Measurements from ENCODE around the gene EPB41L4A.

DNA sequence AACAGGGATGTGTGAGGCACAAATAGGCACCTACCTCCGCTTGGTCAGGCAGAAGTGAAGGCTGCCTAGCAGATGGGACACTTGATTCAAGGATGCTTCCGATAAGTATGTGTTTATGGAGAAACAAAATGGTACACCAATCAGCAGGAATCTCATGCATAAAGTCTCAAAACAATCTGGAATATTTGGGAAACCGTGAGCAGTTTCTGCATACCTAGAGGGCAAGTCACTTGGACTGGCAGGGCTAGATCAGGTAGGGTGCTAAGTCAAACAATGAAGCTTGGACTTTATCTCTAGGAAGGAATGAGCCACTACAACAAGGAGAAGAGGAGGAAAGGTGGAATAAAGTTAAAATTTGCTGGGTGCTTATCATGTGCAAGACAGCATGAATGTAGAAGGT, 5.5 kb downstream of the EPB41L4A start:
- TF ChIP-seq EZH2phosphoT487 (IDR thresholded peaks at IDR 0.05; ENCODE audit: borderline replicate concordance, low read length) = no peak
- TF ChIP-seq CTCF (IDR thresholded peaks at IDR 0.05; ENCODE audit: low read depth, low read length, poor library complexity, severe bottlenecking) = no peak

Data from DOHH2 (cell line).